Ureter (tissue), 1 donor: ENCODE data around the gene NAA25. TPM values are rescaled to one million over a fixed set of nuclear protein-coding genes. Genes with fewer than 3 reads are reported as not detected.
"Not testable (repeated sequence)": the region's sequence is repeated elsewhere in the genome, so short reads cannot be mapped to it uniquely, and the experiment has no call there.

Experiments used
- DNase-seq: peaks from one replicate; pipeline ENCODE4 v3.0.0-alpha.2; 2020; ENCODE audit warnings: low spot score
- total RNA-seq: library from RNA; stranded (reverse); gene quantifications from one replicate; pipeline ENCODE4 v1.2.4, GENCODE V29; 2023
- donor health status: DM: yes; HTN: yes; CAD: no.

Gene NAA25
- total RNA-seq, 1 donor from 2014 or later, result 60.0 TPM

- DNase-seq, result peak; percentile 33
These were observed 7.9 kb upstream of the NAA25 start for GRCh38 chr12:112116232-112117060.

- DNase-seq, result no peak
These were observed 6.9 kb upstream of the NAA25 start for GRCh38 chr12:112115259-112116045.

- DNase-seq, result peak; percentile 43
These were observed 4.0 kb upstream of the NAA25 start for GRCh38 chr12:112112409-112113133.

GRCh38 chr12:112111931-112112330, 3.3 kb upstream of the NAA25 start:
- peak; percentile 43 for DNase-seq

- DNase-seq, result peak; percentile 40
These were observed 2.4 kb upstream of the NAA25 start for GRCh38 chr12:112110787-112111662.

- peak; percentile 37 for DNase-seq
These were observed 1.0 kb downstream of the NAA25 start for GRCh38 chr12:112107306-112108201.

GRCh38 chr12:112105891-112106290, 2.7 kb downstream of the NAA25 start:
- DNase-seq, result no peak

DNA sequence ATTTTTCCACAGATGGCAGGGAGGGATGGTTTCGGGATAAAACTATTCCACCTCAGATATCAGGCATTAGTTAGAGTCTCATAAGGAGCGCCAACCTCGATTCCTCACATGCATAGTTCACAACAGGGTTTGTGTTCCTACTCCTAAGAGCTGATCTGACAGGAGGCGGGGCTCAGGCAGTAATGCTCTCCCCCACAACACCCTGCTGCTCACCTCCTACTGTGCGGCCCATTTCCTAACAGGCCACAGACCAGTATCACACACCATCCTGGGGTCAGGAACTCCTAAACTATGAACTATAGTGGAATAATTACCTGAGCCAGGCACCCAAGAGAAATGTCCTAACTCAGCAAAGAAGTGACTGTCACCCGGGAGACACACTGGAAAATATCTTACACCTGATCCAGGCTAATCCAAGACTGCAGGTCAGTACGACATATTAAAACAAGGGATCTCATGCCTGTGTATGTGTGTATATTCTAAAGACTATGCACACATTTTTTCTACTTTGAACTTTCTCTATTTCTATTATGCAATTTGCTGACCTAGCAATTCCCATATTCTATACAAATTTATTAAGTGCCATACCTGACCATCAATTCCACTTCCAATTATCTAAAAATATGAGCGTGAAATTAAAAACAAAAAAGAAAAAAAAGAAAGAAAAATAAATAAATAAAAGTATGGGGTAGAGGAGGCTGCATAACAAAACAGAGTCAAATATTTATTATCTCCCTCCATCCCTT, 4.7 kb downstream of the NAA25 start:
- DNase-seq, result peak; percentile 29

- not testable (repeated sequence) for DNase-seq
These were observed 5.8 kb downstream of the NAA25 start for GRCh38 chr12:112102746-112103145.

GRCh38 chr12:112102127-112102526, 6.5 kb downstream of the NAA25 start:
- no peak for DNase-seq

- not testable (repeated sequence) for DNase-seq
These were observed 8.1 kb downstream of the NAA25 start for GRCh38 chr12:112100500-112100899.

DNA sequence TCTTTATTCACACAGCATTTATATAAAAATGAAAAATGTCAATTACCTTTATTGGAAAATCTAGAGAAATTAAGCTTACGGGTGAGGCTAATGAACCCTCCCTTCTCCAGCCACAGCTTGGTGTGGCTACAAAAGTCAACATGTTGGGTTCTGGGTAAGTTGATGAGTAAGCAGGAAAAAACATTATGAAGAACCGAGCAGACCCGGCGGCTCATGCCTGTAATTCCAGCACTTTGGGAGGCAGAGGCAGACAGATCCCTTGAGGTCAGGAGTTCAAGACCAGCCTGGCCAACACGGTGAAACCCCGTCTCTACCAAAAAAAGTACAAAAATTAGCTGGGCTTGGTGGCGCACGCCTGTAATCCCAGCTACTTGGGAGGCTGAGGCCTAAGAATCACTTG, 10.9 kb downstream of the NAA25 start:
- DNase-seq, result no peak

GRCh38 chr12:112096667-112097066, 11.9 kb downstream of the NAA25 start:
- no peak for DNase-seq

- no peak for DNase-seq
These were observed 12.5 kb downstream of the NAA25 start for GRCh38 chr12:112096070-112096469.

- no peak for DNase-seq
These were observed 17.0 kb downstream of the NAA25 start for GRCh38 chr12:112091563-112091962.

DNA sequence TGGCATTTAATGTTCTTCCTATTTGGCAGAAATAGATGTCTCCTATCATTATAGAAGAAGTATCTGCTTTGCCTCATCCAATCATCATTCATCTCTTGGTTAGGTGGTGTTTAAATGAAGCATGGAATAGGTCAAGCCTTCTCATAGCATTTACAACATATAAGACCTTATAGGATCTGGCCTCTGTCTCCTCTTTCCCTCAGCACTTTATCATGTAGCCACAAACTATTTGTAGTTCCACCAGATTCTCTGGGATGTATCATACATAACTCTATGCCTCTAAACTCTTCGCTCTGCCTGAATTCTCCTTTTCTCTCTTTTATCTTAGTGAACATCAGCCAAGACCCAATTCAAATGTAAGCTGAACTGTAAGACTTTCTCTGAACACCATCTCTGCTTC, 20.7 kb downstream of the NAA25 start:
- DNase-seq, result no peak

DNA sequence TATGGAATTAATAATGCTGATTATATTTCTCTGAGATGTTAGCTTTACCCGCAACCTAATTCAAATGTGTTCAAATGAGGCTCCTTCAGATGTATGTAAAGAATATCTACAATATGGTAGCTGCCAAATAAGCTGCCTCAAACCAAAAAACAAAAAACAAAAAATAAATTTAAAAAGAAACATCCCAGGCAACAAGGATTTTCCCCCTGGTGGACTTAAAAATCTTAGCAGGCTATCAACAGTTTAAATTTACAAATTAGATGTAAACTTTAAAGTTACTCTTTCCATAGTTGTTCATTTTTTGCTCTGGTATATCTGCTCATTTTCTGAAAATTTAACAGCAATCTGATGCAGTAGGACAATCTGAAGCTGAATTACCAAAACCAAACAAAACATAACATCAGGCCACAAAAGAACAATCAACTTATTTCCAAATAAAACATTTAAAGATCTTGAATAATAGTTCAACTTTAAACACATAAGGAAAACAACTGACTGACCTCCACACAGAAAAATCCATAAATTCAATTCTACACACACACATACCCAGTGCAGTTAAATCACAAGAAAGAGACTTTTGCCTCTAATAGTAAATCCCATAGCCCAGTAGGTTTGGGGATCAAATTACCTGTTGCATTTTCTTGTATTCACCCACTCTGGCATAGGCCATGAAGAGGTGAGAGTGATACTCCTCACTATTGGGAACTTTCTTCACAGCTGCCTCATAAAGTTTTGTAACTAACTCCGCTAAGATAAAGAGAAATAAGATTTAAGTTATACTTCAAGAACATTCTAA, 21.3 kb downstream of the NAA25 start:
- DNase-seq, result no peak

- DNase-seq, result no peak
These were observed 42.0 kb downstream of the NAA25 start for GRCh38 chr12:112066566-112066965.

- DNase-seq, result no peak
These were observed 45.3 kb downstream of the NAA25 start for GRCh38 chr12:112063273-112063672.
